ENCODE data around the gene ATXN1. TPM values are rescaled to one million over a fixed set of nuclear protein-coding genes. Genes with fewer than 3 reads are reported as not detected.
A peak's percentile ranks its signal among the peaks of the same experiment; 100 is the strongest.

ATXN1 gene
- total and polyA plus RNA-seq, 2 of the 13 experiments (the other 11 are each of a cell fraction or from before 2014, with no cell fraction given) = 20.7 to 39.5 TPM

- no peak for TF ChIP-seq MED13 (CRISPR knock-in tag; IDR thresholded peaks at IDR 0.05)
- TF ChIP-seq ZBTB38 (CRISPR knock-in tag; IDR thresholded peaks at IDR 0.05) = no peak
- no peak for TF ChIP-seq HNRNPK (IDR thresholded peaks at IDR 0.05; ENCODE audit: low read depth, low read length, poor library complexity, severe bottlenecking)
- no peak for TF ChIP-seq ZBTB46 (CRISPR knock-in tag; IDR thresholded peaks at IDR 0.05; ENCODE audit: borderline replicate concordance)
- no peak for TF ChIP-seq ZNF501 (CRISPR knock-in tag; IDR thresholded peaks at IDR 0.05)
- TF ChIP-seq ZNF687 (CRISPR knock-in tag; IDR thresholded peaks at IDR 0.05) = no peak
- peak; percentile 48; the same call in 1 of the 2 replicates for TF ChIP-seq NCOA2 (CRISPR knock-in tag; IDR thresholded peaks at IDR 0.05)
- no peak for TF ChIP-seq MLX (CRISPR knock-in tag; IDR thresholded peaks at IDR 0.05)
- TF ChIP-seq ZNF564 (CRISPR knock-in tag; IDR thresholded peaks at IDR 0.05) = no peak
- TF ChIP-seq DR1 (CRISPR knock-in tag; IDR thresholded peaks at IDR 0.05) = no peak
- TF ChIP-seq SOX5 (CRISPR knock-in tag; IDR thresholded peaks at IDR 0.05; ENCODE audit: borderline replicate concordance) = peak; percentile 41; the same call in 1 of the 2 replicates
- no peak for TF ChIP-seq MAF1 (CRISPR knock-in tag; IDR thresholded peaks at IDR 0.05; ENCODE audit: borderline replicate concordance)
- no peak for TF ChIP-seq MBD4 (IDR thresholded peaks at IDR 0.05; ENCODE audit: borderline replicate concordance, low read length)
- no peak for TF ChIP-seq NONO (IDR thresholded peaks at IDR 0.05)
- TF ChIP-seq NONO (CRISPR knock-in tag; conservative IDR thresholded peaks at IDR 0.05) = no peak
- TF ChIP-seq HOXA7 (CRISPR knock-in tag; IDR thresholded peaks at IDR 0.05) = no peak
- TF ChIP-seq FOXP4 (CRISPR knock-in tag; IDR thresholded peaks at IDR 0.05) = peak; percentile 25; the same call in 1 of the 2 replicates
- no peak for TF ChIP-seq EED (CRISPR knock-in tag; IDR thresholded peaks at IDR 0.05)
- TF ChIP-seq ZNF672 (CRISPR knock-in tag; IDR thresholded peaks at IDR 0.05) = no peak
- no peak for TF ChIP-seq KAT7 (CRISPR knock-in tag; IDR thresholded peaks at IDR 0.05; ENCODE audit: borderline replicate concordance)
- no peak for TF ChIP-seq ZNF607 (CRISPR knock-in tag; IDR thresholded peaks at IDR 0.05; ENCODE audit: borderline replicate concordance)
- TF ChIP-seq RBM39 (IDR thresholded peaks at IDR 0.05; ENCODE audit: low read depth, low read length, poor library complexity, severe bottlenecking) = no peak
- TF ChIP-seq NR2F6 (IDR thresholded peaks at IDR 0.05) = peak; percentile 42; the same call in 1 of the 2 replicates
- no peak for TF ChIP-seq NR2F6 (CRISPR knock-in tag; IDR thresholded peaks at IDR 0.05)
- TF ChIP-seq SALL1 (CRISPR knock-in tag; IDR thresholded peaks at IDR 0.05) = no peak
Measured at GRCh38 chr6:16735014-16735413, 26.2 kb downstream of the ATXN1 start (continued).
